ENCODE results near the gene TXNDC16. TPM values are rescaled to one million over a fixed set of nuclear protein-coding genes. Genes with fewer than 3 reads are reported as not detected.

The TXNDC16 gene
- total RNA-seq, 1 donor from 2014 or later: 3.6 TPM

DNA sequence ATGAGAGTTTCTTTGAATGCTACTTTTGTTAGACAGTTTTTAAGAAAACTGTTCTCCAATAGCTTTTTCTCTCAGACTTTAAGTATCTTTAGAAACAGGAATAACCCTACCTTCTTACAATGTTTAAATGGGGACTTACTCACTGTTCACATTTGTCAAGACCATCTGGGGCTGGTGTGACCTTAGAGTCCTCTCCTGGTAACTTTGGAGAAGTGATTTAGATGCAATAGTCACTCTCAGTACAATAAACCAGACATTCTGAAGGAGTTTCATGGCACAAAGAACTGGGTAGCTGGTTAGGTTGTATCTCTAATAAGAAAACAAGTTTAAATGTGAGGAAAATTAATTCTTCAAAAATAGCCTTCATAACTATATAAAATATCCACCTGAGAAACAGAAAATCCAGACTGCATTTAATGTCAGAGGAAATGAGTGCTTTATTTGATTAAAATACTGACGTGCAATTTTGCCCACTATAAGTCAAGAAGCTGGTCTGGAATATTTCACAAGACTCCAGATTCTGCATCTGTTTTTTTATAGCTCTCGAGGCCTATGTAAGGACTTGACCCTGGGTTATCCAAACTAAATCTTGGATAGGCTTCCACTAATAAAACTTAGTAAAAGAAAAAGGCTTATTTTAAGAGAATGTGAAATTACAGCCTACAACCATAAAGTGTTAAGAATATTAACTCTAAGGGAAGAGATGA, 129.5 kb downstream of the TXNDC16 start:
- H3K4me1 ChIP-seq: no peaks in the 10 kb centered on the region
- intact Hi-C loops (cut with micrococcal nuclease): no loop called here
- TF ChIP-seq CTCF (IDR thresholded peaks at IDR 0.05; ENCODE audit: borderline replicate concordance): no peak
- H3K27me3 ChIP-seq (ENCODE audit: low read depth): no peaks in the 10 kb centered on the region
- no peak for DNase-seq
- H3K27ac ChIP-seq (replicated peaks): no peak overlapping the region
- H3K36me3 ChIP-seq: no peaks in the 10 kb centered on the region
- H3K4me3 ChIP-seq: no peak overlapping the region
- no peaks in the 10 kb centered on the region for H3K9me3 ChIP-seq (replicated peaks)

GRCh38 chr14:52417139-52417538, 135.2 kb downstream of the TXNDC16 start:
- TF ChIP-seq CTCF (IDR thresholded peaks at IDR 0.05; ENCODE audit: borderline replicate concordance): no peak
- Histone ChIP-seq H3K27me3 (ENCODE audit: low read depth) (no peaks in the 10 kb centered on the region), H3K4me1 (no peaks in the 10 kb centered on the region), H3K27ac (replicated peaks) (no peak overlapping the region), H3K4me3 (no peak overlapping the region), H3K9me3 (replicated peaks) (no peaks in the 10 kb centered on the region), H3K36me3 (no peaks in the 10 kb centered on the region)
- no peak for DNase-seq
- intact Hi-C loops (cut with micrococcal nuclease): no loop called here

GRCh38 chr14:52413729-52414408, 138.4 kb downstream of the TXNDC16 start:
- no peak overlapping the region for H3K4me3 ChIP-seq
- H3K27ac ChIP-seq (replicated peaks): no peak overlapping the region
- no peak for DNase-seq
- intact Hi-C loops (cut with micrococcal nuclease): no loop called here
- no peaks in the 10 kb centered on the region for H3K4me1 ChIP-seq
- H3K9me3 ChIP-seq (replicated peaks): no peaks in the 10 kb centered on the region
- no peak for TF ChIP-seq CTCF (IDR thresholded peaks at IDR 0.05; ENCODE audit: borderline replicate concordance)
- H3K27me3 ChIP-seq (ENCODE audit: low read depth): no peaks in the 10 kb centered on the region
- H3K36me3 ChIP-seq: no peaks in the 10 kb centered on the region

DNA sequence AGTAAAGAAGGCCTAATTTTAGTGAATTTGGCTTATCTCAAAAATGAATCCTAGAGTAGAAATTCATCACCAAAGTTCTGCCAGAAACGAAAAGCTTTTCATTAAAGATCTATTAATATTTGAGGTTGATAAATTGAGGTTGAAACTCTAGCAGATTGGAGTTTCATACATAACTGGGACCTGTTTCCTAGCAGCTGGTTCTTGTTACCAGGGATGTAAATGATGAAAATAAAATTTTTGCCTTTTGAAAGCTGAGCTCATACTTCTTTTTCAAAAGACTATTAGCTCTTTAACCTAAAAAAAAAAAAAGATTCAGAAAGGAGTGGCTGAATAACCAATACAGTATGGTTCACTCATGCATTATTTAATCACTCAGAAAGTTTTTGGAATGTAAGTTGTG, 139.9 kb downstream of the TXNDC16 start:
- Histone ChIP-seq H3K4me3 (no peak overlapping the region), H3K27me3 (ENCODE audit: low read depth) (no peaks in the 10 kb centered on the region), H3K36me3 (no peaks in the 10 kb centered on the region), H3K4me1 (no peaks in the 10 kb centered on the region), H3K9me3 (replicated peaks) (no peaks in the 10 kb centered on the region), H3K27ac (replicated peaks) (no peak overlapping the region)
- no peak for TF ChIP-seq CTCF (IDR thresholded peaks at IDR 0.05; ENCODE audit: borderline replicate concordance)
- intact Hi-C loops (cut with micrococcal nuclease): no loop called here
- DNase-seq: no peak

DNA sequence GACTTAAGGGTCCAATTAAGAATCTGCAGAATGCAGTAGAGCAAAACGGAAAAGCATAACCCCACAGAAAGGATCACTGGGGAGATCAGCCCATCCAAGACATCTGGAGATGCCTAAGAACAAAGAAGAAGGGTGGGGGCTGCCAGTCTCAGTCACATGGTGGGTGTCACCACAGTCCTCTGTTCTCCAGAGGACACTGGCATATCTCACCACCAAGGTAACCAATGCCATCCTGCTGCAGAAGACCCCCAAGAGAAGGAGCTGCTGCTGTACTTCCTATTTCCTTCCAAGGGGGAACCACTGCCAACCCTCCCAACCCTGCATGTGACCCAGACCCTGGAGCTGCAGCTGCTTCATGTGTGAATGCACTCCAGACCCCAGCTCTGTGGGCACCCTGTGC, 147.0 kb downstream of the TXNDC16 start:
- Histone ChIP-seq H3K27me3 (ENCODE audit: low read depth) (no peaks in the 10 kb centered on the region), H3K4me3 (no peak overlapping the region), H3K9me3 (replicated peaks) (no peaks in the 10 kb centered on the region), H3K27ac (replicated peaks) (no peak overlapping the region), H3K36me3 (no peaks in the 10 kb centered on the region), H3K4me1 (no peaks in the 10 kb centered on the region)
- no peak for TF ChIP-seq CTCF (IDR thresholded peaks at IDR 0.05; ENCODE audit: borderline replicate concordance)
- DNase-seq: no peak
- intact Hi-C loops (cut with micrococcal nuclease): no loop called here
